Transverse colon (tissue), 3 donors: ENCODE data around the gene AGO1.

ENCODE experiments used
- EP300 ChIP-seq: sonication (generic); formaldehyde crosslinking; IDR thresholded peaks from one replicate; pipeline ENCODE4 v1.6.1; 2017; ENCODE audit warnings: antibody characterized with exemption, low read depth
- TF ChIP-seq, protein P1 (sequence below), 5 experiments: fragments of 200-600 bp in 3 of 5; fragments of 450-650 bp in 2 of 5; sonication (generic) in 3 of 5; IDR thresholded peaks; 1 replicate in 2 of 5; 2 replicates in 3 of 5; pipeline ENCODE4 v1.5.1; 2016 to 2017; ENCODE audit warnings: antibody characterized with exemption in 5 of 5, inconsistent platforms in 3 of 5, mild to moderate bottlenecking in 2 of 5, moderate library complexity in 1 of 5

DNA sequence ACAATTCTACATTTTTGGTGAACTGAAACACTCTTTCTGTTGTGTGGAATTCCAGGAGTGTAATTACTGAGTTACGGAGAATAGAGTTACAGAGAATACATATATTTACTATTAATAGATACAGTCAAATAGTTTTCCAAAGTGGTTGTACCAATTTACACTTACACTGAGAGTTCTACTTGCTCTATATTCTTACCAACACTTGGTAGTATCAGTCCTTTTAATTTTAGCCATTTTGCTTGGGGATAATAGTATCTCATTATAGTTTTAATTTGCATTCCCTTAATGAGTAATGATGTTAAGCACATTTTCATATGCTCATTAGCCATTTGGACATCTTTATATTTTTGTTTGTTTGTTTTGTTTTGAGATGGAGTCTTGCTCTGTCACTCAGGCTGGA is 46.3 kb upstream of the AGO1 start:
- TF ChIP-seq, protein P1, sequence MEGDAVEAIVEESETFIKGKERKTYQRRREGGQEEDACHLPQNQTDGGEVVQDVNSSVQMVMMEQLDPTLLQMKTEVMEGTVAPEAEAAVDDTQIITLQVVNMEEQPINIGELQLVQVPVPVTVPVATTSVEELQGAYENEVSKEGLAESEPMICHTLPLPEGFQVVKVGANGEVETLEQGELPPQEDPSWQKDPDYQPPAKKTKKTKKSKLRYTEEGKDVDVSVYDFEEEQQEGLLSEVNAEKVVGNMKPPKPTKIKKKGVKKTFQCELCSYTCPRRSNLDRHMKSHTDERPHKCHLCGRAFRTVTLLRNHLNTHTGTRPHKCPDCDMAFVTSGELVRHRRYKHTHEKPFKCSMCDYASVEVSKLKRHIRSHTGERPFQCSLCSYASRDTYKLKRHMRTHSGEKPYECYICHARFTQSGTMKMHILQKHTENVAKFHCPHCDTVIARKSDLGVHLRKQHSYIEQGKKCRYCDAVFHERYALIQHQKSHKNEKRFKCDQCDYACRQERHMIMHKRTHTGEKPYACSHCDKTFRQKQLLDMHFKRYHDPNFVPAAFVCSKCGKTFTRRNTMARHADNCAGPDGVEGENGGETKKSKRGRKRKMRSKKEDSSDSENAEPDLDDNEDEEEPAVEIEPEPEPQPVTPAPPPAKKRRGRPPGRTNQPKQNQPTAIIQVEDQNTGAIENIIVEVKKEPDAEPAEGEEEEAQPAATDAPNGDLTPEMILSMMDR (IDR thresholded peaks at IDR 0.05): no peak
- no peak for TF ChIP-seq EP300
